Left ventricle myocardium superior (tissue), 1 donor: ENCODE results near the gene TOGARAM2. TPM values are rescaled to one million over a fixed set of nuclear protein-coding genes. Genes with fewer than 3 reads are reported as not detected.

Experiments
- ATAC-seq: fragments of 200-7000 bp; cut with Tn5 transposase; one replicate; pipeline ENCODE4 v1.9.1; 2020; ENCODE audit warnings: mild to moderate bottlenecking, moderate library complexity
- DNase-seq: peaks from one replicate; pipeline ENCODE4 v3.0.0-alpha.2; 2020
- intact Hi-C: fragments of 100-400 bp; cut with micrococcal nuclease; formaldehyde crosslinking; loops from one replicate; pipeline ENCODE4 v1.11.0; 2022
- total RNA-seq: library from RNA; stranded (reverse); fragmentation: NEBNext Ultra II Directional; extraction: Animal tissue kit (Norgen Biotek cat#: 25700); gene quantifications from one replicate; pipeline ENCODE4 v1.2.1, GENCODE V29; 2021
- donor health status: DM: no; HTN: yes; CAD: no; lungs with severe emphysema.

The TOGARAM2 gene
- total RNA-seq, 1 donor from 2014 or later = 43.9 TPM

DNA sequence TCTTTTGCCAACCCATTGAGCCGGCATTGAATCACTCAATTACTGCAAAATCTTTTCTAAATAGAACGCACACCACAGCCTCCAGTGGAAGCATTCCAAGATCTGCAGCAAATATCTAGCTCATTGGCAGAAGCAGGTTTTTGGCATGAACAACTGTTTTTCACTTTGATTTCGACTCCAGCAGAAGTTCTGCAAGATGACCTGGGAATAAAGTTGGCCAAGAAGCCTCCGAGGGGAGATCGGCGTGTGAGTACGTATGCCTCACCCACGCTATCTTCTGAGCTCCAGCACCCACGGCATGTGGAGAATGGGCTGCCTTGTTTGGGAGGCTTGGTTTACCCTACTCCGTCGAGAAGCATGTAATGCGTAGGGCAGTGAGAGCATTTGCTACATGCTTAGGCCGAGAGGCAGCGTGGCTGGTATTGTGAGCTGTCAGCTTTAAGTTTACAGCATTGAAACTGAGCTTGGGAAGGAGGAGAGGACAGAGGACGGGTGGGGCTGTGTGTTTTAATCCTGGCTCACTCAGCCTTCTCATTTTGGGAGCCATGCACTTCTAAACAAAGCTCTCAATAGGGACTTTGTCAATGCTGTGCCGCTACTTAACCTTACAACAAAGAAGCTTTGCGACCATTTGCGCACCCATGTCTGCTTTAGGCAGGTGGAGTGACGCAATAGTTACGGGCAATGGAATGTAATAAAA is 82.7 kb downstream of the TOGARAM2 start:
- peak; percentile 28 for ATAC-seq
- DNase-seq = no peak
- intact Hi-C loops = no loop called here

DNA sequence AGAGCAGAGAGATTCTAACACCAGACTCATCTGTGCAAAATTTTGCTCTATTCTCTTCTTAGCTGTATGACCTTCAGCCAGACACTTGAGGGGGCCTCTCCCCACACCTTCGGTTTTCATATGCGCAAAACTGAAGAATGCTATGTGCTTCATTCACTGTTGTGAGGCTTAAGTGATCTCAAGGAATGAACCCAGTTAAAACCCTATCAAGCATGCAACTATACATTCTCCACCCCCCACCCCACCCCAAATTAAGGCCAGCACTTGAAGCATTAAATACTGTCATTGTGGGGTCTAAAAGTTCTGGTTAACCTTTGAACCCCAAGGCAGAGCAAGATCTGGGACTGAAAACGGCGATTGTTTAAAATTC is 83.2 kb downstream of the TOGARAM2 start:
- no peak for ATAC-seq
- intact Hi-C loops = no loop called here

GRCh38 chr2:29064746-29065067 is 83.6 kb downstream of the TOGARAM2 start:
- ATAC-seq = no peak
- intact Hi-C loops = no loop called here
- DNase-seq = no peak

More for the DNA sequence above, 83.2 kb downstream of the TOGARAM2 start:
- no peak for DNase-seq

DNA sequence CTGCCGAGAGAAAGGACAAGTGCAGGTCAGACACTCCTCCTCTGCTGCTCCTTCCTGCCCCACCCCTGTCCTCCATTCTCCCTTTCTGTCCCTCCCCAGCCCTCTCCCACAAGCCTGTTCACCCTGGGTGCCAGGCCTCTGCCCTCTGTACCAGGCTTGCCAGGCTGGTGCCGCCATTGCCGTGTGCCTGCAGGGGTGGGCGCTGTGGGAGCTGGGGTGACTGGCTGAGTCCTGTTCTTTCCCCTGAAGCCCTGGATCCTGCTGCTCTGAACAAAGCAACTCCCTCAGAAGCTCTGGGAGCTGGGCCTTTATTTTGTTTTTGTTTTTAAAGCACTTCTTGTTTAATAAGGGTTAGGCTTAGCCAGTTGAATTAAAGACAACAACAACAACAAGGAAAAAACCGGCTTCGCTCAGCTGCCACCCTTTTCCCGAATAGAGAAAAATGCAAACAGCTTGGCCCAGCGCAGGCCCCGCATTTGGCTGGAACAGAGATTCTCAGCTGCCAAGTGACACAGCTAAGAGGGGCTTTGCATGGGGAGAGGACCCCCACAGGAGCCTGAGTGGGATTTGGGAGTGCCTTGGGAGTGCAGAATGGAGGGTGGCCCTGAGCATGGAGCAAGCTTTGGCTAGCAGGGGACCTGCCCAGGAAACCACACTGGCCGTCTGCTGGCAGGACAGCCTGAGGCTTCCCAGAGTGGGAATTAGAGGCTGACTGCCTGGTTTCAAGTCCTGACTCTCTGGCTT is 84.1 kb downstream of the TOGARAM2 start:
- ATAC-seq = peak; percentile 38
- no peak for DNase-seq
- intact Hi-C loops = no loop called here

DNA sequence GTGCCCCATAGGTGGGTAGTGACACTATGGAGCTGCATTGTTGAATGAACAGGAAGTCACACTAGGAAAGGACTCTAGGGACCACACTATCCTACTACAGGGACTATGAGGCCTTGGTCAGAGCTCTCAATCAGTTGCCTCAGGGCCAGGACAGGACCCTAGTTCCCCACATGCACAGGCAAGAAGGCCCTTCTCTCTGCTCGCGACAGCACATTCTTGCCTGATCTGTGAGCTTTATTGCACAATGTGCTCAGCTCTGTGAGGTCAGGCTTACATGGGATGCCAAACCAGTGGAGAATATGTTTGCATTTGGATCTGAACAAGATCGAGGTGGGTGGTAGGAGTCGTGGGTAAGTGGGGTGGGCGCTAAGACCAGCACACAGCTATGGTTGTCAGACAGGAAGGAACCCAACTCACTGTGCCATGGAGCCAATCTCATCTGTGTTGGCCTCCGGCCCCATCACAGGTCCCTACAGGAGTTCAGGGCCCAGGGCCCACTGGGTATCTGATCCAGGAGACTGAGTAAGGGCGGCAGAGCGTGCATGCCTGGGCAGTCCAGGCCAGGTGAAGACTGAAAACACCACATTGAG is 85.3 kb downstream of the TOGARAM2 start:
- intact Hi-C loops = no loop called here
- ATAC-seq (peak; percentile 35), DNase-seq (no peak)

- ATAC-seq (no peak), DNase-seq (no peak)
- intact Hi-C loops = no loop called here
These were observed 86.0 kb downstream of the TOGARAM2 start for GRCh38 chr2:29066997-29067605.

- no peak for DNase-seq
- intact Hi-C loops = no loop called here
- no peak for ATAC-seq
These were observed 87.4 kb downstream of the TOGARAM2 start for GRCh38 chr2:29068513-29068912.

DNA sequence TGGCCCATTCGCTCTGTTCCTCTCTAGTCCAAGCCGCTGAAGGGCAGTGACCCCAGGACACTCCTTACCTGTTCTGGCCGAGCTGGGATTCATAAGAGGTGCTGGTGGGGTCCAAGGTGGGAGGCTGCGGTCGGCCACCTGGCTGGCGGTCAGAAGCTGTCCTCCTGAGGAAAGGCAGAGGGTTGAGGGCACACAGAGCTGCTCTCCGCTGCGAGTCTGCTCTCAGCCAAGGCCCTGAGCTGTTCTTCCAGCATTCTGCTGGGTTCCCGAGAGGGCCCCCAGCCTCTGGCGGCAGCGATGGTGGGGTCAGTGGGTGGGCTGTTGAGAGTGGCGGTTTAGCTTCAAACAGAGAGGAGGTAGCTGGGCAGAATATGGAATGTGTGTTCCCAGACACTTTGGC is 89.4 kb downstream of the TOGARAM2 start:
- DNase-seq (peak; percentile 28), ATAC-seq (no peak)
- intact Hi-C loops = no loop called here

GRCh38 chr2:29071032-29071975 is 90.2 kb downstream of the TOGARAM2 start:
- intact Hi-C loops = no loop called here
- ATAC-seq (no peak), DNase-seq (no peak)

GRCh38 chr2:29072251-29072650 is 91.2 kb downstream of the TOGARAM2 start:
- ATAC-seq (no peak), DNase-seq (no peak)
- intact Hi-C loops = no loop called here

GRCh38 chr2:29072971-29073725 is 92.0 kb downstream of the TOGARAM2 start:
- no peak for DNase-seq
- intact Hi-C loops = no loop called here
- no peak for ATAC-seq

- intact Hi-C loops = no loop called here
- ATAC-seq (peak; percentile 32), DNase-seq (no peak)
These were observed 92.8 kb downstream of the TOGARAM2 start for GRCh38 chr2:29073933-29074332.

DNA sequence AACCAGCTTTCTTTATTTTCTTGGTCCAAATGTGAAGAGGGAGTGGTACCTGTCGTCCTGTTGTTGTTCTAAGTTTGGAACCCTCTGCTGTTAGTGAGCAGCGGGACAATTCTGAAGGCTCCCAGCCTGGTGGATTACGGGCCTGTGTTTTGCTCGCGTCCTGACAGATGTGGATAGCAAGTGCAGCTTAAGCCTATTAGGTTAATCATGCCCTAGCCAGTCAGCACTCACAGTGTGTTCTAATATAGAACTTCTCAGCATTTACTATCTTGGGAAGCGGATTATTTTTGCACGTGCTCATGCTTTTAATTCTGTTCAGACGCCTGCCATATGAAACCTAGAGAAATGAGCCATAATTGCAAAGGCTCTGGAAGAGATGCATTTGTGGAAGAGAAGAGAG is 93.3 kb downstream of the TOGARAM2 start, which contains the start of gene PCARE:
Gene PCARE, minus strand, starts transcription at position 113 of the 400 bp plus-strand sequence. CDS start 262 bp downstream, outside the sequence.
- intact Hi-C loops = no loop called here
- DNase-seq (no peak), ATAC-seq (peak; percentile 88)

- intact Hi-C loops = no loop called here
- ATAC-seq = peak; percentile 17
- DNase-seq = no peak
These were observed 95.0 kb downstream of the TOGARAM2 start for GRCh38 chr2:29075894-29076705.

DNA sequence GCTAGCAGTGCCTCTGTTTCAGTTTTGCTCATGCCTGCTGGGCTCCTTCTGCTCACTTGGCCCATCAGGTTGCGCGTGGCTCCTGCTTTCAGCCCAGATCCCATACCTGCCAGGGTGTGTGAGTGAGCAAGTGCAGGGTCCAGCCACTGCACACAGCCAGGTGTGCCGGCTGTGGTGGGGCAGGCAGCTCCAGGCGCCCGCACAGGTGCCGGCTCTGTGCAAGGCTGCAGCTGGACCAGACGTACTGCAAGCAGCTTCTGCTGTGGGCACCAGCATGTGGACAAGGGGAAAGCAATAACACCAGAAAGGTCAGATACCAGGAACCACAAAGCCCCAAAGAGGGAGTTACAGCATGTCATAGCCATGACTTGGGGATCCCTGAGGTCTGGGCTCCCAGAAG is 98.8 kb downstream of the TOGARAM2 start:
- DNase-seq (no peak), ATAC-seq (no peak)
- intact Hi-C loops = no loop called here

GRCh38 chr2:29080886-29081743 is 100.0 kb downstream of the TOGARAM2 start:
- ATAC-seq (no peak), DNase-seq (no peak)
- intact Hi-C loops = no loop called here
